GM18951 (cell line): ENCODE results near the gene CYTH3.

Source experiments
- POLR2A ChIP-seq: IDR thresholded peaks from 4 replicates; pipeline ENCODE4 v1.6.1; 2011; ENCODE audit warnings: mild to moderate bottlenecking; ENCODE audit not compliant: insufficient read length, insufficient read depth; ENCODE audit errors: extremely low read depth
- in situ Hi-C: fragments of 300-500 bp; cut with MboI; formaldehyde crosslinking; loops from one replicate; pipeline ENCODE4 v1.12.0; 2022; ENCODE audit warnings: low sequenced_read_pairs, mixed read lengths, inconsistent platforms; ENCODE audit not compliant: unreplicated experiment

CYTH3 gene

DNA sequence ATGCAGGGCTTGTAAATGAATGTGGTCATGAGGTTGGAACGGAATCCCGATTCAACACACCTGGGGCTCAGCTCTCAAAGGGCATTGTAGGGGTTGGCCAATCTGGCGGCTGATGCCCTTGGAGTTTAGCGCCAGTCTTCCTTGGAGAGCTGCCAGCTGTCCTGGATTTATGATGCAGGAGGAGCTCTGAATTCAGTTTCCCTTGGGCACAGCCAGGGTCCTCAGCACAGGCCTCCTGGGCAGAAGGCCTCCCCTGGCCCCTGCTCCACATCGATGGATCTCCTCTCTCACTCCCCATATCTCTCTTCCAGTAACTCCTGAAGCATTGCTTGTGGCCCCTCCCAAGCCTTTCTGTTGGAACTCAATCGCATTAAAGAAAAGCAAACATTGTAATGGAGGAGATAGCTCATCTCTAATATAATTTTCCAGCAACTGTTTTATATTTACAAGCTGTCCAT lies 985 bp upstream of the CYTH3 start:
- in situ Hi-C loops, result no loop called here
- TF ChIP-seq POLR2A, result no peak

DNA sequence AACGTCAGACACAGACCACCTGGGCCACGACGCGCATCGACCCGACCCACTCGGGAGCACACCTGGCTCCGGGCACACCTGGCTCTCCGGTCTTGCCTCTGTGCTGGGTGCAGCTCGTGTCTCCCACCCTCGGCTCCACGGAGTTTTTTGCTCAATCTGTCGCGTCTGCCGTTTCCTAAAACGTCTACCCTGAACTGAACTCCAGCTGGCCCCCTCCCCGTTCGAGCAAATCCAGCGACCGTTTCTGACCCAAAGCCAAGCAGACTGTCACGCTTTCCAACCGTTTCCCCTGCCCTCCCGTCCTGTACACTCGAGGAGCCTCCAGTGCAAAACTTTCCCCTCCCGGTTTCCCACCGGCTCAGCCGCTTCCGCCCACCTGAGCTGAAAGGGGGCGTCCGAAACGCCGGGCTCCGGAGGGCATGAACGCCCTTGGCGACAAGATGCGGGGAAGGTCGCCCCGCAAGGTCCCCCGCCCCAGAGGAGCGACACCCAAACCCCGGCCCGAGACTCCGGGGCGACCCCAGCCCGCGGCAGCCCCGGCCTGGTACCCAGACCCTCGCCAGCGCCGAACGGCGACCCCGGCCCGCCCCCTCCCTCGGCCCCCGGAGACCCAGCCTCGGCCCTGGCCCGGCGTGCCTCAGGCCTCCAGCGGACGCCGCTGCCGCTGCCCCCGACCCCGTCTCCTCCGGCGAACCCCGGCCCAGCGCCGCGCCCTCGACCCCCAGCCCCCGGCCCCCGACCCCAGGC lies 557 bp downstream of the CYTH3 start:
- TF ChIP-seq POLR2A, result no peak
- in situ Hi-C loops, result no loop called here

DNA sequence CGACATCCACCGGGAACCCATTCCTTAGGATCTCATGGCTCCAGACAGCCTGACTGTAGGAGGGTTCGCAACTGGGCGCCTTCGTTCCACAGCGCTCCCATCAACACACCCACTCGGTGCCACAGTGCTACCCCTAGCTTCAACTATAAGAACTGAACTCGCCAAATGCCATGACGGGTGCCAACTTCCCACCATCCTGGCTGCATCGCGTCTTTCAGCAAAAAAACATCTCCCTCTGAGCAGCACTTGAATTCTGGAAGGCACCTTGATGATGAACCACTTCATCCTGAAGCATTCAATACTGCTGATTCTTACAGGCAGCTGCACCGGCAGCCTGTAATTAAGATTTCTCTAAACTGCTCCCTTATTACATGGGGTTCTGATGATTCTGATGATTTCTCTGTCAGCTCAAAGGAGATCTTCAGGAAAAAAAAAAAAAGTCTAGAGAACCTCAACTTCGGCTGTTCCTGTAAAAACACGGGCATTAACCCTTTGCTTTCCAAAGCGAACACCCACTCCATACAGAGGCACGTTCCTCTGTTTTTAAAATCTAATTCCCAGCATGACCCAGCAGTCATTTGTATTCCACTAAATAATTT lies 1.3 kb downstream of the CYTH3 start:
- in situ Hi-C loops, result no loop called here
- no peak for TF ChIP-seq POLR2A

DNA sequence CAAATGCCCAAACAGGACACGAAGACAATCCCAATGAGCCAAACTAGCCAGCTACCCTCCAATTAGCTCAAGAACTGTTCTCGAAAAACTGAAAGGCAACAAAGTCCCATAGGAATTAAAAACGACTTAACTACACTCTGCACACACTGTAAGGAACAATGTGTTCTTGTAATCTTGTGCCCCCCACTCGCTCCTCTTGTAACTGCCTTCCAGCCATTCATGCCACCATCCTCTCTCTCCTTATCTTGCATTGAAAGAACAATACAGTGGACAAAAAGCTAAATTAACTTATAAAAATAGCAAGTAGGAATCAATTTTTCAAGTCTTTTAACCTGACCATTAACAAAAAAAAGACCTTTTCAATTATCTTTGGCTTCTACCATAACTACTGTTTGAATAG lies 2.9 kb downstream of the CYTH3 start:
- no peak for TF ChIP-seq POLR2A
- in situ Hi-C loops, result no loop called here

DNA sequence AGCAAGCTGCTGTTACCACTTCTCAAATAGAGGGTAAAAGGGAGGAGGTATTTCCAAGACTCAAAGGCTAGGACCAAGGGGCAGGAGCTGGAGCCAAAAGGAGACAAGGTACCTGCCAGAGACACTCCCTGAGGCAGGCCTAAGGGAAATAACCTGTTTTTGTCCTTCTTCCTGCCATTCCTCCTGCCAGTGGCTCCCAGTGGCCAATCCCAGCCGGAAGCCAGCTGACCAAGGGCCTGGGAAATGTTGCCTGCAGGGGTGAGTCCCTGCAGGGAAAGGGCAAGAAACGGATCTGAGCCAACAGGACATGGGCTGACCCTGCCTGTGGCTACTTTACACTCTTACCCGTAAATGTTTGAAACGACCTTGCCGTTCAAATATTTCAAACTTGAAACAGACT lies 3.5 kb downstream of the CYTH3 start:
- TF ChIP-seq POLR2A, result no peak

DNA sequence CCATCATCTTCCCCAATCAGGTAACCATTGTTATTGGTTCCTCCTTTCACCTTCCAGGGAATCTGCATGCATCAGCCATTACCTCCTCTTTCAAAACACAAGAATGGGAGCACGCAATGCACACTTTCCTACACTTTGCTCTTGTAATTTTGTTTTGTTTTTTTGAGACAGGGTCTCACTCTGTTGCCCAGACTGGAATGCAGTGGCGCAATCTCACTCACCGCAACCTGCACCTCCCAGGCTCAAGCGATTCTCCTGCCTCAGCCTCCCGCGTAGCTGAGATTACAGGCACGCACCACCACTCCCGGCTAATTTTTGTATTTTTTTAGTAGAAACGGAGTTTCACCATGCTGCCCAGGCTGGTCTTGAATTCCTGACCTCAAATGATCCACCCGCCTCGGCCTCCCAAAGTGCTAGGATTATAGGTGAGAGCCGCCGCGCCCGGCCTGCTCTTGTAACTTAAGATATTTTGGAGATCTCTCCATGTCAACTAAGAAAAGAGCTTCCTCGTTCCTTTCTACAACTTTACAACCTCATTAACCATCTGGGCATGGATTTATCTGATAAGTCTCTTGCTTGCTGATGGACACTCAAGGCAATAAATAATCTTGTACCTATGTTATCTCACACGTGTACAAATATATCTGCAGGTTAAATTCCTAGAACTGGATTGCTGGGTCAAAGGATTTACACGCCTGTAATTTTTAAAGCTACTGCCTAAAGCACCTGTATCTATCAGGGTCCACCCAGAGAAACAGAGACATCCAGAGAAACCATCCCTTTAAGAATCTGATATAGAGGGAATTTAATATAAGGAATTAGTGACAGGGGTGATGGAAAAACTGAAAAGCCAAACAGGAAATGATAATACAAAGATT lies 4.2 kb downstream of the CYTH3 start:
- in situ Hi-C loops, result no loop called here
- TF ChIP-seq POLR2A, result no peak

More for the DNA sequence above, 3.5 kb downstream of the CYTH3 start:
- in situ Hi-C loops, result no loop called here

DNA sequence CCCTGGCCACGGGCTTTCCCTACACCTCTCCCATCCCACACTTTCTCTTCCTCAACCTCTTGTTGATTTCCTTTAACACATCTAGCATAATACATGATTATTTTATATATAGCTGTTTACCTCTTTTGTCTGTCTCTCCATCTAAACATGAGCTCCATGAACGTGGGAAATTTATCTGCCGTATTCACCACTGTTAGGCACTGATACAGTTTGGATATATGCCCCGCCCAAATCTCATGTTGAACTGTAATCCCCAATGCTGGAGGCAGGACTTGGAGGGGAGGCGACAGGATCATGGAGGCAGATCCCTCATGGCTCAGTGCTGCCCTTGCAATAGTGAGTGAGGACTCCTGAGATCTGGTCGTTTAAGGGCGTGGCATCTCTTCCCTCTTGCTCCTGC lies 5.7 kb downstream of the CYTH3 start:
- TF ChIP-seq POLR2A, result no peak
- in situ Hi-C loops, result no loop called here

DNA sequence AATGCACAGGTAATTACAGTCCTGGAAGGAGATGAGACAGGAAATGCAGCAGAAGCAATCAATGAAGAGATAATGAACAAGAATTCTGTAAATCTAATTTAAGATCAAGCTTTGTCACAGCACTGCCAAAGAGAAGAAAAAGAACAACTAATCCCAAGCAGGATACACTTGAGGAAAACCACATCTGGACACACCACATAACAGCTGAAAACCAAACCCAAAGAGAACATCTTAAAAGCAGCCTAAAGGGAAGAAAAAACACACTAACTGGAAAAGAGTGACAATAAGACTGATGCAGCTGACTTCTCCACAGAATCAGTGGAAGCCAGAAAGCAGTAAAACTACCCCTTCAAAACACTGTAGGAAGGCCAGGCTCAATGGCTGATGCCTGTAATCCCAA lies 10.2 kb downstream of the CYTH3 start:
- in situ Hi-C loops, result no loop called here
- no peak for TF ChIP-seq POLR2A

DNA sequence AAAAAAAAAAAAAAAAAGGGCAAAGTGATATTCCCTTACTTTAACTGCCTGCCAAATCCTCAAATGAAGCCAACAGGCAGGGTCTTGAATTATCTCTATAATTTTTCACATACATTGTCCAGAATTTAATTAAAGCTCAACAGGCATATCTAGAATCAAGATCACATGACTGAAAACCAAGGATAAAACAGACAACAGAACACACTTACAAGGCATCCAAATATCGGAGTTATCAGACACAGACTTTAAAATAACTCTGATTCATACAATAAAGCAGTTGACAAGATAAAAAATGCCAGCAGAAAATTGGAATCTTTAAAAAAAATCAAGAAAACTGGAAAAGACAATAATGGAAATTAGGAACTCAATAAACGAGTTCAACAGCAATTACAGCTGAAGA lies 10.7 kb downstream of the CYTH3 start:
- in situ Hi-C loops, result no loop called here
- no peak for TF ChIP-seq POLR2A

DNA sequence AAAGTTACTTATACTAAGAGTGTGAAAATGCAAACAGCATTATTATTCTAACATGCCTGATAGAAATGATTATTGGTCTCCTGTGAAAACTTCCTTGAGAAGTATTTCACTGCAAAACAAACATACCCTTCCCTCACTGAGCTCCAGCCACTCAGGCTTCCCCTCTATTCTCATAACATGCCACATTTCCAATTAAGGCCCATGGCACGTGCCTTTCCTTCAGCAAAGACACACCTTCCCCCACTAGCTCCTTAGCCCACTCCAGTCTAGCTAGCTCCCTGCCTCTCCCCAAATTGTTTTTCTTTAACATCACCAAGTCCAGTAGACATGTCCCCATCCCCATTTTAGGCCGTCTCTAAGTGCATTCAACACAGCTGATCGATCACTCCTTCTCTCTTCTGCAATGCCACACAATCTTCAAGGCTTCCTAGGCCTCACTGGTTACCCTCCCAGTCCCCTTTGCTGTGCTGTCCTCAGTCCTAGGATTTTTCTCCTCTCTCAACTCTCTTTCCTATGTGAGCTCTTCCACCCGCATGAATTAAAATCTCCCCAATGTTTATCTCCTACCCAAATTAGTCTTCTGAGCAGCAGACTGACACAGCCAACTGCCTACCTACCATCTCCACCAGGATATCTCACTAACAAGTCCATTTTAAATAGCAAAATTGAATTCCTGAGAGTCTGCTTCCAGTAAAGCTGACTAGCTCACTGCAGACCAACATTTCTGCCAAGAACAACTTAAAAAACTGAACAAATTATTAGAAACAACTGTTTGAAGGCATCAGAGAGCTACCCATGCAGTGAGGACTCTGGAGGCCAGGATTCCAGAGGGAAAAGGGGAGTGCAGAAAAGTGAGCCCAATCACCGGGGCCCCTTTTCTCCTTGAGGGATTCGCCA lies 11.9 kb downstream of the CYTH3 start:
- no peak for TF ChIP-seq POLR2A
- in situ Hi-C loops, result no loop called here

DNA sequence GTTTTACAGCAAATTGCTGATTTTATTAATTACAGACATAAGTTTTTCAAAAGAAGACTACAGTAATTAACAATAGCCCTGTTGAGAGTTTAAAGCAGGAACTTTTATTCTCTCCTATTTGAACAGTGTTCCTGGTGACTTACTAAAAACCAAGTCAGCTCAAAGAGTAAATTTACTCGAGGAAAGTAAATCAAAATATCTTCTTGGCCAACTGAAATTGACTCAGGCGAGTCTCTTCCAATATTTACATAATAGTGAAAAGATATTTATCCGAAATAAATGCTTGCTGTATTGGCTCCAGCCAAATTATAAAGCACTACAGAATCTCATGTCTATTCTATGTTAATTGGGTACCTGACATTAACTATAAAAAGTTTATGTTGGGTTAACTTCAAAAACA lies 13.2 kb downstream of the CYTH3 start:
- in situ Hi-C loops, result no loop called here

DNA sequence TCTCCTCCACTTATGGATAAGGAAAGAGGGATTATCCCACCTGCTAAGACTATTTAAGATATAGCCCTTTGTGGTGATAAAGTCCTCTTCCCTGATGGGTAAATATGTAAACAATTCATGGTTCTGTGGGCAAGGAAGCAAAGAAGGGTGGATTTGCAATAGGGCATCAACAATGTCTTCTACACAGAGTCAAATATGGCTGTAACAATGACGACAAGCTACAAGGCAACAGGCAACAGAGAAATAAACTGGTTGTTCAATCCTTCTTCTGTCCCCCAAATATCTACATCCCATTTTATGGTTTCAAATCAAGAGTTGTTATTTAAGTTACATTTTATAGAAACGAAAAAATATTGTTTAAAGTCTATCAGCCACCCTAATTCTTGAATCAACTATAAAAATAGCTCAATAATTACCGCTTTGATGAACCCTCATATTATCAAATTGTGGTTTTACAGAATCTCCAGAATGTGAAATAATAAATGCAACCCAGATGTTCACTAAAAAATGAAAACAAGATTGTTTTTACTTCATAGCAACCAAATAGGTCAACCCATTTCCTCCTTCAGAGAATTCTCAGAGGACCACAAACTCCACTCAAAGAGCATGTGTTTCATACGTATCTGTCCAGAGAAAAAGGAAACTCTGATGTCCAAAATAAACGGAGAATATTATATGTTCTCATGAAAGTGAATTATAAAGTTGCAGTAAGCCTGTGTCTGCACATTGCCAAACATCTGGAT lies 13.8 kb downstream of the CYTH3 start:
- in situ Hi-C loops, result no loop called here
- TF ChIP-seq POLR2A, result no peak

More for the DNA sequence above, 13.2 kb downstream of the CYTH3 start:
- TF ChIP-seq POLR2A, result no peak
